Right lobe of liver (tissue), 6 donors: ENCODE measurements around the gene ADGRA1. TPM values are rescaled to one million over a fixed set of nuclear protein-coding genes. Genes with fewer than 3 reads are reported as not detected.
A peak's percentile ranks its signal among the peaks of the same experiment; 100 is the strongest.

Source experiments
- ATAC-seq, 4 donors: fragments of 200-7000 bp; cut with Tn5 transposase; one replicate each; pipeline ENCODE4 v1.9.1; 2020; ENCODE audit warnings: mild to moderate bottlenecking in 4 of 4, moderate library complexity in 4 of 4
- DNase-seq, 3 donors: peaks; one replicate each; pipeline ENCODE4 v3.0.0-alpha.2; 2020
- H3K27ac ChIP-seq, 3 donors: fragments of 200-600 bp; one replicate each; pipeline ENCODE4 v1.8.0; 2022
- H3K27me3 ChIP-seq, 2 donors: fragments of 200-600 bp; one replicate each; pipeline ENCODE4 v1.8.0; 2022
- H3K36me3 ChIP-seq, 4 donors: fragments of 200-600 bp; sonication (generic) in 1 of 4; one replicate each; pipeline versions ENCODE4 v1.5.1 to v1.8.0; 2017 to 2022; ENCODE audit warnings: control low read depth in 1 of 4
- H3K4me1 ChIP-seq, 4 donors: fragments of 200-600 bp; sonication (generic) in 1 of 4; one replicate each; pipeline versions ENCODE4 v1.5.1 to v1.8.0; 2017 to 2022; ENCODE audit warnings: control low read depth in 1 of 4
- H3K4me3 ChIP-seq, 3 donors: fragments of 200-600 bp; one replicate each; pipeline ENCODE4 v1.8.0; 2022
- H3K9me3 ChIP-seq, 4 donors: fragments of 200-600 bp; sonication (generic) in 1 of 4; one replicate each; pipeline versions ENCODE4 v1.5.1 to v1.8.0; 2017 to 2022; ENCODE audit warnings: control low read depth in 1 of 4
- CTCF ChIP-seq, 4 donors: fragments of 200-600 bp in 3 of 4; fragments of 450-650 bp in 1 of 4; IDR thresholded peaks; one replicate each; pipeline versions ENCODE4 v1.5.1 to v1.8.0; 2016 to 2022; ENCODE audit warnings: antibody characterized with exemption in 4 of 4, mild to moderate bottlenecking in 2 of 4
- POLR2A ChIP-seq: fragments of 450-650 bp; IDR thresholded peaks from one replicate; pipeline ENCODE4 v1.6.1; 2017; ENCODE audit warnings: antibody characterized with exemption, mild to moderate bottlenecking
- WGBS: methylation state at CpG from one replicate; pipeline ENCODE4 v1.1.6; 2018; ENCODE audit warnings: low coverage, low lambda C conversion rate; ENCODE audit not compliant: insufficient coverage; ENCODE audit errors: missing lambda C conversion rate; 5-methylcytosine and 5-hydroxymethylcytosine counted together
- intact Hi-C, 2 donors: fragments of 100-400 bp; cut with DNase I; formaldehyde crosslinking; loops; one replicate each; pipeline versions ENCODE4 v1.11.2 to v1.14.1; 2022
- total RNA-seq, 6 experiments: library from RNA; depleted of rRNA in 2 of 6; stranded (reverse); fragments of >200 nt in 2 of 6; fragmentation: NEBNext Ultra II Directional in 3 of 6; extraction: Animal tissue kit (Norgen Biotek cat#: 25700) in 3 of 6; gene quantifications; one replicate each; pipeline versions ENCODE4 v1.1.0 to v1.2.4, GENCODE V29; 2016 to 2023
- donor health status: DM: no; HTN: yes; CAD: no.
- donor health status: DM: no; HTN: no; CAD: no.
- donor health status: DM: no; HTN: no; CAD: no.
- donor health status: DM: no; HTN: yes; CAD: no.
- donor health status: DM: no; HTN: yes; CAD: no.

The ADGRA1 gene
- total RNA-seq, 6 experiments from 2014 or later, result 0.10 to 0.46 (median 0.16) TPM; not detected in 1

- no peaks in the 10 kb centered on the region for H3K27me3 ChIP-seq
- no peaks in the 10 kb centered on the region for H3K9me3 ChIP-seq
- ATAC-seq, result no peak
- no peak overlapping the region for H3K4me3 ChIP-seq
- no peak overlapping the region for H3K27ac ChIP-seq
- intact Hi-C loops, result no loop called here
- peaks cover 0 to 26% (median 9%) of the 10 kb centered on the region in 4 donors for H3K4me1 ChIP-seq
- 48% methylated on average over 6 of the region's 34 CpGs for WGBS
- DNase-seq, result peak in 1 of 3 donors; percentile 41
- no peak for TF ChIP-seq CTCF (IDR thresholded peaks at IDR 0.05)
- H3K36me3 ChIP-seq, result no peaks in the 10 kb centered on the region
Measured at GRCh38 chr10:133157662-133158436, 70.1 kb downstream of the ADGRA1 start.

- Histone ChIP-seq H3K9me3 (no peaks in the 10 kb centered on the region), H3K27ac (no peak overlapping the region), H3K4me1 (peaks cover 0 to 32% (median 11%) of the 10 kb centered on the region in 4 donors), H3K36me3 (no peaks in the 10 kb centered on the region), H3K27me3 (no peaks in the 10 kb centered on the region), H3K4me3 (no peak overlapping the region)
- WGBS, result 67% methylated on average over 3 of the region's 12 CpGs
- DNase-seq (no peak), ATAC-seq (no peak)
- intact Hi-C loops, result no loop called here
- TF ChIP-seq CTCF (IDR thresholded peaks at IDR 0.05), result no peak
- TF ChIP-seq POLR2A, result no peak
Measured at GRCh38 chr10:133158437-133158755, 70.7 kb downstream of the ADGRA1 start.

GRCh38 chr10:133158756-133159610, 71.3 kb downstream of the ADGRA1 start:
- H3K27me3 ChIP-seq, result no peaks in the 10 kb centered on the region
- no peaks in the 10 kb centered on the region for H3K36me3 ChIP-seq
- H3K4me1 ChIP-seq, result peaks cover 0 to 34% (median 11%) of the 10 kb centered on the region in 4 donors
- intact Hi-C loops, result no loop called here
- H3K4me3 ChIP-seq, result no peak overlapping the region
- H3K27ac ChIP-seq, result no peak overlapping the region
- WGBS, result 44% methylated on average over 9 of the region's 23 CpGs
- DNase-seq, result peak; percentile 45 to 57 (median 48)
- ATAC-seq, result peak in 2 of 4 donors; percentile 13 to 37
- H3K9me3 ChIP-seq, result no peaks in the 10 kb centered on the region
- TF ChIP-seq POLR2A (no peak), CTCF (IDR thresholded peaks at IDR 0.05) (no peak)

GRCh38 chr10:133159611-133159949, 71.9 kb downstream of the ADGRA1 start:
- ATAC-seq (no peak), DNase-seq (peak in 2 of 3 donors; percentile 42 to 47)
- Histone ChIP-seq H3K27ac (no peak overlapping the region), H3K27me3 (no peaks in the 10 kb centered on the region), H3K36me3 (no peaks in the 10 kb centered on the region), H3K4me1 (peaks cover 0 to 34% (median 11%) of the 10 kb centered on the region in 4 donors), H3K9me3 (no peaks in the 10 kb centered on the region), H3K4me3 (no peak overlapping the region)
- TF ChIP-seq POLR2A, result no peak
- no peak for TF ChIP-seq CTCF (IDR thresholded peaks at IDR 0.05)
- intact Hi-C loops, result no loop called here
- 0% methylated on average over 2 of the region's 18 CpGs for WGBS
